A673 (cell line): ENCODE results near the gene ADCYAP1.

ENCODE experiments used
- EZH2 ChIP-seq: fragments of 200-600 bp; sonication (generic); IDR thresholded peaks from 2 replicates; pipeline ENCODE4 v1.6.1; 2017; ENCODE audit warnings: borderline replicate concordance, low read depth, mild to moderate bottlenecking, mixed read lengths, antibody characterized with exemption, low read length; ENCODE audit not compliant: poor library complexity, severe bottlenecking
- TF ChIP-seq, protein P1 (sequence below): fragments of 300-800, 200-600 bp; sonication (generic); conservative IDR thresholded peaks from 2 replicates; pipeline ENCODE4 v1.5.1; 2017; ENCODE audit warnings: low read depth, mild to moderate bottlenecking, antibody characterized with exemption, low read length, moderate library complexity, mixed read lengths

- TF ChIP-seq, protein P1, sequence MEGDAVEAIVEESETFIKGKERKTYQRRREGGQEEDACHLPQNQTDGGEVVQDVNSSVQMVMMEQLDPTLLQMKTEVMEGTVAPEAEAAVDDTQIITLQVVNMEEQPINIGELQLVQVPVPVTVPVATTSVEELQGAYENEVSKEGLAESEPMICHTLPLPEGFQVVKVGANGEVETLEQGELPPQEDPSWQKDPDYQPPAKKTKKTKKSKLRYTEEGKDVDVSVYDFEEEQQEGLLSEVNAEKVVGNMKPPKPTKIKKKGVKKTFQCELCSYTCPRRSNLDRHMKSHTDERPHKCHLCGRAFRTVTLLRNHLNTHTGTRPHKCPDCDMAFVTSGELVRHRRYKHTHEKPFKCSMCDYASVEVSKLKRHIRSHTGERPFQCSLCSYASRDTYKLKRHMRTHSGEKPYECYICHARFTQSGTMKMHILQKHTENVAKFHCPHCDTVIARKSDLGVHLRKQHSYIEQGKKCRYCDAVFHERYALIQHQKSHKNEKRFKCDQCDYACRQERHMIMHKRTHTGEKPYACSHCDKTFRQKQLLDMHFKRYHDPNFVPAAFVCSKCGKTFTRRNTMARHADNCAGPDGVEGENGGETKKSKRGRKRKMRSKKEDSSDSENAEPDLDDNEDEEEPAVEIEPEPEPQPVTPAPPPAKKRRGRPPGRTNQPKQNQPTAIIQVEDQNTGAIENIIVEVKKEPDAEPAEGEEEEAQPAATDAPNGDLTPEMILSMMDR = no peak
- TF ChIP-seq EZH2 = peak; percentile 61
Measured at GRCh38 chr18:906416-907114, 1.9 kb downstream of the ADCYAP1 start.
